ENCODE data around the gene REG3G.
"Not testable (repeated sequence)": the region's sequence is repeated elsewhere in the genome, so short reads cannot be mapped to it uniquely, and the experiment has no call there.

The REG3G gene

GRCh38 chr2:79026061-79026460, 559 bp downstream of the REG3G start:
- DNase-seq: no peak

DNA sequence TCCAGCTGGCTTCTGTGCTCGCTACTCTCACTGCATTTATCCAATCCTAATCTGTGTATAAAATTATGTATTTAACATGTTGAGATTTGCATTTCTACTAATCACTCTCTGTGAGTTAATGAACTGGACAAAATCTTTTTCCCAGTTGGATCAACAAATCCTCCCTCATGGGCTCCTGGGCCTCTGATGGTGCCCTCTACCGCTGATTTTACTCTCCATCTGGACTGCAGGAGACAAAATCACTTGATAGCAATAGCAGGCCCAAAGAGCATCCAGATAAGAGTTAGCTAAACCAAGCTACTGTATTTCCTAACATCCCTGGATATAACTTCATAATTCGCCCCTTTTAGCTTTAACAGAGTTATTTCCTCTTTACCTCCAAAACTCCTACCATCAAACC, 14.4 kb downstream of the REG3G start:
- no peak for DNase-seq

GRCh38 chr2:79041032-79041448, 15.5 kb downstream of the REG3G start:
- no peak for DNase-seq

- not testable (repeated sequence) for DNase-seq
Observed at GRCh38 chr2:79053486-79053885, 28.0 kb downstream of the REG3G start.

DNA sequence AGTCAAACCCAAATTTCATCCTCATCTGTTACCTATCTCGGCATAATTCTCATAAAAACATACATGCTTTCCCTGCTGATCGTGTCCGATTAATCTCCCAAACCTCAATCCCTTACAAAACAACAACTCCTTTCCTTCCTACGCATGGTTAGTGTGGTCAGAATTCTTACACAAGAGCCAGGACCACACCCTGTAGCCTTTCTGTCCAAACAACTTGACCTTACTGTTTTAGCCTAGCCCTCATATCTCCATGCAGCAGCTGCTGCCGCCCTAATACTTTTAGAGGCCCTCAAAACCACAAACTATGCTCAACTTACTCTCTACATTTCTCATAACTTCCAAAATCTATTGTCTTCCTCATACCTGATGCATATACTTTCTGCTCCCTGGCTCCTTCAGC, 29.3 kb downstream of the REG3G start:
- not testable (repeated sequence) for DNase-seq

DNA sequence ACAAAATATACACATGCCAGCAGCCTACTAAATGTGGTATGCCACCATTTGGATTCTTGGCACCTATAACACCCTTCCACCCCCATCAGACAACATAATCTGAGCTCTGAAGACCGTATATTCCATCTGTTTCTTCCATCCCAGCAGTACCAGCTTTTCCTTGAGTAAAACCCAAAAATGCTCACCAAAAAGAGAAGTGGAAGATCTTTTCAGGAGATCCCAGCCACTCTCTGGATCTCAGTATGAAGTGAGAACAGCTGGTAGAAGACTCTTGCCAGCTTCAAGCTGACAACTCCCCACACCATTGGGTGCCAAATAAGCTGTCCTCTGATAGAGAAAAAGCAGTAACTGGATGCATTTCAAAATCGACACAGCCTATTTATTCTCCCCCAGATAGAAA, 39.7 kb downstream of the REG3G start:
- DNase-seq: no peak

DNA sequence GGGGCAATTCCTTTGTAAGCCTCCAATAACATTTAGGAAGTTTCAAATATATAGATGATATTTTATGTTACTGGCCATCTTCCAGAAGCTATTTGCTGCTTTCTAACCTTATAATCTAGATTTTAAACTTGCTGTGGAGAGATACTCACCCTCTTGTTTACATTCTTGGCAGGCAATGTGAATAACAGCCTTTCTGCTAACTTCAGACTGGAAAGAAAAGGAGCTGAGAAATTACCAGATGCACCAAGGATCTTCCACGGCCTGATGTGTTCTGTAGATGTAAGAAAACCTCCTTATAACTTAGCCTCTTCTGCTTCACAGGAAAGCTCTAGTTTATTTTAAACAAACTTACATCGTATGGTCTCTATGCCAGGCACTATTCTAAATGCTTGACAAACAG, 45.6 kb downstream of the REG3G start:
- DNase-seq: no peak
